ENCODE results near the gene BRD2. TPM values are rescaled to one million over a fixed set of nuclear protein-coding genes. Genes with fewer than 3 reads are reported as not detected.

The BRD2 gene
- polyA plus RNA-seq, 2 of the 4 experiments (the other 2 are of a cell fraction) = 92.5 to 153 TPM

GRCh38 chr6:32943864-32944649 is 24.3 kb upstream of the BRD2 start (continued):
- no peak for TF ChIP-seq POLR2AphosphoS2 (conservative IDR thresholded peaks at IDR 0.05; ENCODE audit: low read length)
- no peak for TF ChIP-seq ZNF302 (CRISPR knock-in tag; IDR thresholded peaks at IDR 0.05)

- 86% methylated on average over 9 of the region's 9 CpGs for WGBS (ENCODE audit: missing lambda C conversion rate)
- Histone ChIP-seq H3K4me2 (no peak overlapping the region), H3K27ac (no peak overlapping the region), H3K4me3 (no peak overlapping the region), H3K9me3 (peaks cover 4% of the 10 kb centered on the region; the same call in 1 of the 3 replicates), H3K4me1 (no peaks in the 10 kb centered on the region)
- CTCF ChIA-PET = interaction anchor here (0.5 to 4.2 kb wide), 5 partner anchors 7 to 739 kb away, joined by 3 to 29 read pairs (median 5); partner anchors contain the start of genes HLA-DMA and TAP2
- FAIRE-seq = no peak
- POLR2A ChIA-PET = no interaction called here
- TF ChIP-seq TFCP2L1 (CRISPR knock-in tag; IDR thresholded peaks at IDR 0.05) (no peak), NFE2L2 (conservative IDR thresholded peaks at IDR 0.05; ENCODE audit: low read length) (no peak), CTCF (IDR thresholded peaks at IDR 0.05) (no peak), BHLHE40 (IDR thresholded peaks at IDR 0.05; ENCODE audit: low read depth, low read length) (no peak), ZC3H11A (IDR thresholded peaks at IDR 0.05) (no peak), FOSB (CRISPR knock-in tag; IDR thresholded peaks at IDR 0.05) (no peak), SREBF2 (IDR thresholded peaks at IDR 0.05) (no peak), JUN (IDR thresholded peaks at IDR 0.05) (no peak)
- DNase-seq (ENCODE audit: low read depth in 1 of 2, low spot score in 1 of 2) = no peak
- ATAC-seq = no peak
Measured at GRCh38 chr6:32945108-32945760, 23.2 kb upstream of the BRD2 start.

DNA sequence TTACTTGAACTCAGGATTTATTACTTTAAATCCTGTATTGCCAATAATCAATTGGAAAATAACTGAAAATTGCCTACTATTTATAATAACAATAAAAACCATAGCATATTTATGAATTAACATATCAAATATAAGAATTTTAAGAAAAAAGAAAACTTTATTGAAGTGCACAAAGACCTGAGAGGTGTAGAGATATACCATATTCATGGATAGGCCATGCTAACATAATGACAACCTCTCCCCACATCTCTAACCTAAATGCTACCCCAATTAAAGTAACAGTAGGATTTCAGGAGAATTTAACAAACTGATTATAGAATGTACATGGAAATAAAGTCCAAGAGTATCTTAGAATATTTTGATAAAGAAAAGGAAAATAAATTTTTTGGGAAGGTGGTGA is 22.4 kb upstream of the BRD2 start:
- DNase-seq (ENCODE audit: low read depth in 1 of 2, low spot score in 1 of 2) (no peak), FAIRE-seq (no peak), ATAC-seq (no peak)
- ChIA-PET CTCF (no interaction called here), POLR2A (no interaction called here)
- no peak for TF ChIP-seq RCOR1 (IDR thresholded peaks at IDR 0.05; ENCODE audit: low read depth, low read length)
- TF ChIP-seq, protein P1, sequence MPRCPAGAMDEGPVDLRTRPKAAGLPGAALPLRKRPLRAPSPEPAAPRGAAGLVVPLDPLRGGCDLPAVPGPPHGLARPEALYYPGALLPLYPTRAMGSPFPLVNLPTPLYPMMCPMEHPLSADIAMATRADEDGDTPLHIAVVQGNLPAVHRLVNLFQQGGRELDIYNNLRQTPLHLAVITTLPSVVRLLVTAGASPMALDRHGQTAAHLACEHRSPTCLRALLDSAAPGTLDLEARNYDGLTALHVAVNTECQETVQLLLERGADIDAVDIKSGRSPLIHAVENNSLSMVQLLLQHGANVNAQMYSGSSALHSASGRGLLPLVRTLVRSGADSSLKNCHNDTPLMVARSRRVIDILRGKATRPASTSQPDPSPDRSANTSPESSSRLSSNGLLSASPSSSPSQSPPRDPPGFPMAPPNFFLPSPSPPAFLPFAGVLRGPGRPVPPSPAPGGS (IDR thresholded peaks at IDR 0.05) = no peak
- no peak for TF ChIP-seq ZSCAN20 (CRISPR knock-in tag; IDR thresholded peaks at IDR 0.05)
- no peak for TF ChIP-seq CBX8 (IDR thresholded peaks at IDR 0.05)
- TF ChIP-seq, protein P2, sequence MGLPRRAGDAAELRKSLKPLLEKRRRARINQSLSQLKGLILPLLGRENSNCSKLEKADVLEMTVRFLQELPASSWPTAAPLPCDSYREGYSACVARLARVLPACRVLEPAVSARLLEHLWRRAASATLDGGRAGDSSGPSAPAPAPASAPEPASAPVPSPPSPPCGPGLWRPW (IDR thresholded peaks at IDR 0.05) = no peak
- no peak for TF ChIP-seq BHLHE40 (IDR thresholded peaks at IDR 0.05; ENCODE audit: low read depth, low read length)
- TF ChIP-seq FOSB (CRISPR knock-in tag; IDR thresholded peaks at IDR 0.05) = no peak
- TF ChIP-seq PHF8 (IDR thresholded peaks at IDR 0.05; ENCODE audit: borderline replicate concordance, low read depth) = no peak
- no peak for TF ChIP-seq SREBF2 (IDR thresholded peaks at IDR 0.05)
- TF ChIP-seq CHD2 (IDR thresholded peaks at IDR 0.05; ENCODE audit: low read length, partially characterized antibody) = no peak
- Histone ChIP-seq H3K4me2 (no peak overlapping the region), H3K27ac (no peak overlapping the region), H3K4me1 (no peaks in the 10 kb centered on the region), H3K9me3 (peaks cover 4% of the 10 kb centered on the region; the same call in 1 of the 3 replicates), H3K4me3 (no peak overlapping the region)

GRCh38 chr6:32946893-32947292 is 21.5 kb upstream of the BRD2 start:
- DNase-seq (ENCODE audit: low read depth in 1 of 2, low spot score in 1 of 2) (no peak), FAIRE-seq (no peak), ATAC-seq (no peak)
- Histone ChIP-seq H3K4me2 (no peak overlapping the region), H3K4me3 (no peak overlapping the region), H3K27ac (no peak overlapping the region), H3K9me3 (peaks cover 4% of the 10 kb centered on the region; the same call in 1 of the 3 replicates), H3K4me1 (no peaks in the 10 kb centered on the region)
- ChIA-PET POLR2A (no interaction called here), CTCF (interaction anchor here (0.7 to 2.6 kb wide), 17 partner anchors 11 to 526 kb away, joined by 3 to 32 read pairs (median 7); partner anchors contain the start of genes BRD2 and TAP2)
- TF ChIP-seq EP300 (IDR thresholded peaks at IDR 0.05) (no peak), HOXA7 (CRISPR knock-in tag; IDR thresholded peaks at IDR 0.05) (no peak), HEYL (CRISPR knock-in tag; IDR thresholded peaks at IDR 0.05) (no peak), CBX8 (IDR thresholded peaks at IDR 0.05) (no peak), RNF2 (IDR thresholded peaks at IDR 0.05; ENCODE audit: borderline replicate concordance, low read depth) (no peak), NFE2L2 (conservative IDR thresholded peaks at IDR 0.05; ENCODE audit: low read length) (no peak), CBX2 (IDR thresholded peaks at IDR 0.05; ENCODE audit: borderline replicate concordance, low read depth) (no peak), CHD4 (IDR thresholded peaks at IDR 0.05; ENCODE audit: borderline replicate concordance) (no peak), RAD21 (conservative IDR thresholded peaks at IDR 0.05 in 1 of 2, IDR thresholded peaks at IDR 0.05 in 1 of 2) (no peak), NR3C1 (IDR thresholded peaks at IDR 0.05) (no peak), MAFK (IDR thresholded peaks at IDR 0.05; ENCODE audit: partially characterized antibody) (no peak), HOXB5 (CRISPR knock-in tag; IDR thresholded peaks at IDR 0.05) (no peak), CEBPB (IDR thresholded peaks at IDR 0.05) (no peak)
- TF ChIP-seq, protein P3, sequence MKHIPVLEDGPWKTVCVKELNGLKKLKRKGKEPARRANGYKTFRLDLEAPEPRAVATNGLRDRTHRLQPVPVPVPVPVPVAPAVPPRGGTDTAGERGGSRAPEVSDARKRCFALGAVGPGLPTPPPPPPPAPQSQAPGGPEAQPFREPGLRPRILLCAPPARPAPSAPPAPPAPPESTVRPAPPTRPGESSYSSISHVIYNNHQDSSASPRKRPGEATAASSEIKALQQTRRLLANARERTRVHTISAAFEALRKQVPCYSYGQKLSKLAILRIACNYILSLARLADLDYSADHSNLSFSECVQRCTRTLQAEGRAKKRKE (CRISPR knock-in tag; IDR thresholded peaks at IDR 0.05; ENCODE audit: low read depth) = no peak
